Effector CD4-positive, alpha-beta T cell (primary cell): ENCODE measurements around the gene A4GNT.
"Not testable (repeated sequence)": the region's sequence is repeated elsewhere in the genome, so short reads cannot be mapped to it uniquely, and the experiment has no call there.

Source experiments
- DNase-seq: peaks from one replicate; pipeline ENCODE4 v3.0.0-alpha.2; 2020

Gene A4GNT

DNA sequence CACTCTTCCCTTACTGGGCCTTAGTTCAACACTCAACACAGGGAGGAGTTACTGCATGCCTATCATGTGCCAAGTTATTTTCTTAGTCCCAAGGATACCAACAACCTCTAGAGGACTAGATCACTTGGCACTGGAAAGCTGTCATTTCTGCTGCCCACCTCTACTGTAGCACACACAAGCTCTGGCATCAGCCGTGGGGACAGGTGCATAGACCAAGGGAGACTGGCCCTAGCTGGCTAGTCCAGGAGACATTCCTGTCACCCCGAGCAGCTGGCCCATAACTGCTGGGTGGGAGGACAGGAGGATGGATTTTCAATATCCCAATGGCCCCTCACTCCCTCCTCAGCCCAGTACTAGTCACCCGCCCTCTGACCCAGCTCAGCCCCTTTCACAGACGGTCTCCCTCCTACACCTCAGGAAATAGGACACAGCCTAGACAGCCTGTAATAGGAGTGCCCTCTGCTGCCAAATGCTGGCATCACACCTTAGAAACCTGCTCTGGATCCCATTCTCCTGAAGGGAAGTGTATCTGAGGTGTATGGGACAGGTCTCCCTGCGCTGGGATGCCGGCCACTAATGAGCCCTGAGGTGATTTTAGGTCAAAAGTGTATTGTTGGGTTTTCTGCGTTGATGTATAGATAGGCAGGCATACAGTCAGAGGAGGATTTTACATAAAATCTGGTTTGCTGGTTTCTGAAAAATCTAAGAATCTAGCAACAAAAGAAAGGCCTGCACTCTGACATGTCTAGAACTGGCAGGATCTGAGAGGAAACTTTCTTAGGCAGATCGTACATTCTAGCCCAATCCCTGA, 13.4 kb downstream of the A4GNT start:
- no peak for DNase-seq

GRCh38 chr3:138114988-138115971, 16.9 kb downstream of the A4GNT start, which contains the start of gene DZIP1L:
DZIP1L (minus strand) TSS chr3:138115608; CDS start chr3:138103971, 11,637 bp downstream.
- DNase-seq = no peak

- no peak for DNase-seq
These were observed 17.7 kb downstream of the A4GNT start for GRCh38 chr3:138114431-138114918.

DNA sequence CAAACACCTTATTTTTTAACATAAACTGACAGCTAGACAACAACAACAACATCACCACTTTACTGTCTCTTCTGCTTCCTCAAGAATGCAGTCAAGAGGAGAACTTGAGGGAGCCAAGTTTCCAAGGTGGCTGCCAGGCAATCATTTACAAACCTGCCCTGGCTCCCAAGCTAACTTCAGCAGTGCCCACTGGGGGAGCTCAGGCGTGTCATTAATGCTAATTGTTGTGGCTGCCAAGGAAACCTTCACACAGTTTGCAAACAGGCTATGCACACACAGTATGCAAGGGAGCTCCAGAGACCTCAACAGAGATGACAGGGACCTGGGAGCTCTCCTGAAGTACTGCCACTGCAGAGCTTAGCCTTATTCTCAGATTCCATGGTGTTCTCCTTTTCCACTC, 18.9 kb downstream of the A4GNT start:
- DNase-seq = no peak

- no peak for DNase-seq
These were observed 19.8 kb downstream of the A4GNT start for GRCh38 chr3:138112362-138112761.

GRCh38 chr3:138105598-138105997, 26.6 kb downstream of the A4GNT start:
- DNase-seq = no peak

GRCh38 chr3:138103466-138103865, 28.7 kb downstream of the A4GNT start:
- DNase-seq = no peak

- DNase-seq = not testable (repeated sequence)
These were observed 30.7 kb downstream of the A4GNT start for GRCh38 chr3:138101351-138101940.

GRCh38 chr3:138099417-138099816, 32.8 kb downstream of the A4GNT start:
- no peak for DNase-seq

- DNase-seq = no peak
These were observed 34.7 kb downstream of the A4GNT start for GRCh38 chr3:138097192-138098172.

- DNase-seq = no peak
These were observed 38.5 kb downstream of the A4GNT start for GRCh38 chr3:138093721-138094120.

DNA sequence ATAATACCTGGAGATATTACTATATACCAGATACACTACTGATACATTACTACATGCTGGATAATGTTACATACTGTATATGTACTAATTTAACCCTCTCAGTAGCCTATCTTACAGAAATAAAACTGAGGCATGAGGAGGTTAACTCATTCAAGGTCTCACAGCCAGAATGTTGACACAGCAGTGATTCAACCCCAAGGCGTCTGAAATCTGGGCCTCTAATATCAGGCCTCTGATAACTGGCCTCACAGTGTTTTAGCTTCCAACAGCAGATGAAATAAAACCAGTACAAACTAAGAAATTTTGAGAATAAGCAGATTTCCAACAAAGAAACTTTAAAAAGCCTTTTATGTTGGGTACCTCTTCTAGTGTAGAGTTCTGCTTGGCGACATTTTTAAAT, 40.2 kb downstream of the A4GNT start:
- DNase-seq = no peak

DNA sequence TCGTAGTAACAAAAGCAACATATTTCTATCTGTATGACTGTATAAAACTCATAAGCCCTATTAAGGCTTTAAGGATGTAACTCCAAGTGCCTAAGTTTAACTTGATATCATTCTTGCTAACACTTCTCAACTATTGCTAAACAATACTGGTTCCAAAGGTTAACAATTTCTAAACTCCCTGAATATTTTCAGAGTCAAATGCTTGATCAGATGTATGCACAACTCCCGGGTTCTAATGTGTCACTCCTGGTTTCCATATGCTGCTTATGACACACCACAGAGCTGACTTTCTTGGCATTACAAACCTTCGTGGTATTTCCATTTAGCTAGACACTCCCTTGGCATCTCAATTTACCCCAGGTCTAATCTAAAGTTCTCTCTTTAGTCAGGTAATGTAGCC, 43.1 kb downstream of the A4GNT start:
- DNase-seq = no peak

DNA sequence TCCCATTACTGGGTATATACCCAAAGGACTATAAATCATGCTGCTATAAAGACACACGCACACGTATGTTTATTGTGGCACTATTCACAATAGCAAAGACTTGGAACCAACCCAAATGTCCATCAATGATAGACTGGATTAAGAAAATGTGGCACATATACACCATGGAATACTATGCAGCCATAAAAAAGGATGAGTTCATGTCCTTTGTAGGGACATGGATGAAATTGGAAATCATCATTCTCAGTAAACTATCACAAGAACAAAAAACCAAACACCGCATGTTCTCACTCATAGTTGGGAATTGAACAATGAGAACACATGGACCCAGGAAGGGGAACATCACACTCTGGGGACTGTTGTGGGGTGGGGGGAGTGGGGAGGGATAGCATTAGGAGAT, 46.4 kb downstream of the A4GNT start:
- DNase-seq = not testable (repeated sequence)

- DNase-seq = no peak
These were observed 48.0 kb downstream of the A4GNT start for GRCh38 chr3:138084196-138084595.

- DNase-seq = no peak
These were observed 49.2 kb downstream of the A4GNT start for GRCh38 chr3:138082992-138083386.

- DNase-seq = no peak
These were observed 49.9 kb downstream of the A4GNT start for GRCh38 chr3:138082085-138082991.

DNA sequence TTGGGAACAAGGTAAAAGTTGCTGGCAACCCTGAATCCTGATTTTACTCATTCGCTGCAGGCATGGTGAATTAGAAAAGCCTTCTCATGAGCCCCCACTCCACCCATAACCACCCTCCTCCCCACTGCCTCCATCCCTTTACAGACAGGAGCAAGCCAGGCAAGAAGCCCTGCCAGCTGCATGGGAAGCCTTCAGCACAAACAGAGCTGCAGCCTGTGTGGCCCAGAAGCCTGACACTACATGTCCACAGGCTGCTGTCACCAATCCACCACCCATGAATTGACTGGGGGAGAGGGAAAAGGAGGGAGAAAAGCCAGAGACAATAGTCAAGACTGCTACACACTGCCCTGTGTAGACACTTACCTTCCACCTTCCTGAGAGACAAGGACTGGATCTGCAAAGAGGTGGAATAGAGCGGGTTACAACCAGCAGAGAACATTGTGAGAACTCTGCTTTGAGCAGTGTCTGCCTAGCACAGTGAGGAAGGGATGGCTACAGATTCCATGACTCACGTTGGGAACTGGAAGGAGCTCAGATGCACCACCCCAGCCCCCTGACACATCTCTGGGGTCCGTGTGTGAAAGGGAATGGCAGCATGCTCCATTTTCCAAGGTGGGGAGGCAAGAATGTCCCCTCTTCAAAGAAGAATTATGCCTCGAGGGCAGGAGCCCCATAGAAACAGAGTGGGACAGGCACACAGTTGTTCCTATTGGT, 50.7 kb downstream of the A4GNT start:
- DNase-seq = no peak

DNA sequence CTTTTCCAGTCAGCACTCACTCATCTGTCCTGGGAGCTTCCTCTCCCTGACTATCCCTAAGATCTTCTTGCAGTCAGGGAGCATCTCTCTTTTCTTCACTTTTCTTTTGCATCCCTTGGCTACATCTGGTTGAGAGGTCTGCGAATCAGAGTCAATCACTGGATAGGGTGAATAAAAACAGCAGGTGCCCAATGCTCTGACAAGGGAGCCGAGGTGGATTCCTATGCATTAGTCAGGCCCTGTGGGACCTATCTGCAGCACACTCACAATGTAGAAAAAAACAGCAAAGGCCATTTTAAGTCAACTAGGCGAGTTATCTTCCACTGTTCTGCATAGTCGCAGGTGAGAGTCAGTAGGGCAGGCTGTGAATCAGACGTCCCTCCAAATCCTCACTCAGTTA, 52.3 kb downstream of the A4GNT start:
- DNase-seq = no peak

- no peak for DNase-seq
These were observed 53.3 kb downstream of the A4GNT start for GRCh38 chr3:138078901-138079344.
